ENCODE results near the gene KCNIP1.

DNA sequence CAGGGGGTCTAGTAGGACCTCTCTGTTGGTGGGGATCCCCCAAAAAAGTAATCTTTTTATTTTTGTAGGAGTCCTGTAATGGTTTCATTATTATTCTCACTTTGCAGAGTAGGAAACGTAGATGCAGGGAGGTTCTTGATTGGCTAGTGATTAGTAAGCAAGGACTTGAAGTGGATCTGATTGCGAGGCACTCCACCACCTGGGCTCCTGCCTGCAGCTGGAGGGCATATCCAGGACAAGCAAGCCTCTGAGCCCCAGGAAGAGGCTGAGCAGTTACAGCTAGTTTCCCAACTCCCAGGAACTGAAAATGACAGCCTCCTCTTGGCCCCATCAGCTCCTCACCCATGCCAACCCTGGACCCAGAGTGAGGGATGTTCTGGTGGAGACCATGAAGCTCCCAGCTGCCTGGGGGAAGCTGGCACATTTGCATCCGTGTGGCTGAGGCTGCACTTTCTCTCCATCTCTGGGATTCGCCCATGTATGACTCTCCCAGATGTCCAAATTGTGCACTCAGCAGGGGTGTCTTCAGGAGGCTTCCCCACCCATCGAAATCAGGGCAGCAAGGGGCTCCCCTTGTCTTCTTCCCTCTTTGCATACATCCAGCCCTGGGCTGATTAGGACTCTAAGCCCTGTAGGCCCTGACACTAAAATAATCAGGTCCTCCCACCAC lies 10.2 kb downstream of the KCNIP1 start:
- TF ChIP-seq, protein P1, sequence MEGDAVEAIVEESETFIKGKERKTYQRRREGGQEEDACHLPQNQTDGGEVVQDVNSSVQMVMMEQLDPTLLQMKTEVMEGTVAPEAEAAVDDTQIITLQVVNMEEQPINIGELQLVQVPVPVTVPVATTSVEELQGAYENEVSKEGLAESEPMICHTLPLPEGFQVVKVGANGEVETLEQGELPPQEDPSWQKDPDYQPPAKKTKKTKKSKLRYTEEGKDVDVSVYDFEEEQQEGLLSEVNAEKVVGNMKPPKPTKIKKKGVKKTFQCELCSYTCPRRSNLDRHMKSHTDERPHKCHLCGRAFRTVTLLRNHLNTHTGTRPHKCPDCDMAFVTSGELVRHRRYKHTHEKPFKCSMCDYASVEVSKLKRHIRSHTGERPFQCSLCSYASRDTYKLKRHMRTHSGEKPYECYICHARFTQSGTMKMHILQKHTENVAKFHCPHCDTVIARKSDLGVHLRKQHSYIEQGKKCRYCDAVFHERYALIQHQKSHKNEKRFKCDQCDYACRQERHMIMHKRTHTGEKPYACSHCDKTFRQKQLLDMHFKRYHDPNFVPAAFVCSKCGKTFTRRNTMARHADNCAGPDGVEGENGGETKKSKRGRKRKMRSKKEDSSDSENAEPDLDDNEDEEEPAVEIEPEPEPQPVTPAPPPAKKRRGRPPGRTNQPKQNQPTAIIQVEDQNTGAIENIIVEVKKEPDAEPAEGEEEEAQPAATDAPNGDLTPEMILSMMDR (IDR thresholded peaks at IDR 0.05; ENCODE audit: insufficient read depth, low read length) = no peak
- TF ChIP-seq POLR2AphosphoS5 (IDR thresholded peaks at IDR 0.05; ENCODE audit: low read depth) (no peak), SPI1 (IDR thresholded peaks at IDR 0.05; ENCODE audit: borderline replicate concordance, low read depth) (no peak), GABPA (IDR thresholded peaks at IDR 0.05; ENCODE audit: low read depth) (no peak)
- TF ChIP-seq, protein P2, sequence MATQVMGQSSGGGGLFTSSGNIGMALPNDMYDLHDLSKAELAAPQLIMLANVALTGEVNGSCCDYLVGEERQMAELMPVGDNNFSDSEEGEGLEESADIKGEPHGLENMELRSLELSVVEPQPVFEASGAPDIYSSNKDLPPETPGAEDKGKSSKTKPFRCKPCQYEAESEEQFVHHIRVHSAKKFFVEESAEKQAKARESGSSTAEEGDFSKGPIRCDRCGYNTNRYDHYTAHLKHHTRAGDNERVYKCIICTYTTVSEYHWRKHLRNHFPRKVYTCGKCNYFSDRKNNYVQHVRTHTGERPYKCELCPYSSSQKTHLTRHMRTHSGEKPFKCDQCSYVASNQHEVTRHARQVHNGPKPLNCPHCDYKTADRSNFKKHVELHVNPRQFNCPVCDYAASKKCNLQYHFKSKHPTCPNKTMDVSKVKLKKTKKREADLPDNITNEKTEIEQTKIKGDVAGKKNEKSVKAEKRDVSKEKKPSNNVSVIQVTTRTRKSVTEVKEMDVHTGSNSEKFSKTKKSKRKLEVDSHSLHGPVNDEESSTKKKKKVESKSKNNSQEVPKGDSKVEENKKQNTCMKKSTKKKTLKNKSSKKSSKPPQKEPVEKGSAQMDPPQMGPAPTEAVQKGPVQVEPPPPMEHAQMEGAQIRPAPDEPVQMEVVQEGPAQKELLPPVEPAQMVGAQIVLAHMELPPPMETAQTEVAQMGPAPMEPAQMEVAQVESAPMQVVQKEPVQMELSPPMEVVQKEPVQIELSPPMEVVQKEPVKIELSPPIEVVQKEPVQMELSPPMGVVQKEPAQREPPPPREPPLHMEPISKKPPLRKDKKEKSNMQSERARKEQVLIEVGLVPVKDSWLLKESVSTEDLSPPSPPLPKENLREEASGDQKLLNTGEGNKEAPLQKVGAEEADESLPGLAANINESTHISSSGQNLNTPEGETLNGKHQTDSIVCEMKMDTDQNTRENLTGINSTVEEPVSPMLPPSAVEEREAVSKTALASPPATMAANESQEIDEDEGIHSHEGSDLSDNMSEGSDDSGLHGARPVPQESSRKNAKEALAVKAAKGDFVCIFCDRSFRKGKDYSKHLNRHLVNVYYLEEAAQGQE (IDR thresholded peaks at IDR 0.05; ENCODE audit: insufficient replicate concordance, low read depth) = no peak

Measured in HL-60 (cell line).